Measurements from ENCODE around the gene KIAA2012.
"Not testable (repeated sequence)": the region's sequence is repeated elsewhere in the genome, so short reads cannot be mapped to it uniquely, and the experiment has no call there.

Gene KIAA2012

DNA sequence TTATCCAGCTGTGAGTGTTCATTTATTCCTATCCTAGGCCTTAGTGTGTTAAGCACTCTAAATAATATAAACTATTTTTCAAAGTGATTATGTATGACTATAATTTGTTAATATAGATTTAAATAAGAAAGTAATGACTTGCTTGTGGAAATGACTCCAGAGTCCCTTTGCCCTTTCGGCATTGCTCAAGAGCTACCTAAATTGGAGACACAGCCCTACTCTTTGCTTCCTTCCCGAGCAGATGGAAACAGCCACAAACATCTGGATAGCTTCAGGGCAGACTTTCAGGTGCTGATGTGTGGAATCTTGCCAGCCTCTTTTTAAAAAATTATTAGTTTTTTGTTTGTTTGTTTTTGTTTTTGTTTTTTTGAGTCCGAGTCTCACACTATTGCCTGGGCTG is 121.4 kb downstream of the KIAA2012 start:
- no peaks in the 10 kb centered on the region for H3K9me3 ChIP-seq (ENCODE audit: control insufficient read depth, low read length)
- H3K4me1 ChIP-seq (ENCODE audit: control insufficient read depth, insufficient read depth, low read length), result no peaks in the 10 kb centered on the region
- no peaks in the 10 kb centered on the region for H3K27me3 ChIP-seq (ENCODE audit: control insufficient read depth, insufficient read depth, low read length)
- H3K4me3 ChIP-seq (ENCODE audit: low read length), result no peak overlapping the region
- H3K36me3 ChIP-seq (ENCODE audit: control insufficient read depth, insufficient read depth, low read length), result no peaks in the 10 kb centered on the region
- H3K9ac ChIP-seq (ENCODE audit: low read length), result no peak overlapping the region

DNA sequence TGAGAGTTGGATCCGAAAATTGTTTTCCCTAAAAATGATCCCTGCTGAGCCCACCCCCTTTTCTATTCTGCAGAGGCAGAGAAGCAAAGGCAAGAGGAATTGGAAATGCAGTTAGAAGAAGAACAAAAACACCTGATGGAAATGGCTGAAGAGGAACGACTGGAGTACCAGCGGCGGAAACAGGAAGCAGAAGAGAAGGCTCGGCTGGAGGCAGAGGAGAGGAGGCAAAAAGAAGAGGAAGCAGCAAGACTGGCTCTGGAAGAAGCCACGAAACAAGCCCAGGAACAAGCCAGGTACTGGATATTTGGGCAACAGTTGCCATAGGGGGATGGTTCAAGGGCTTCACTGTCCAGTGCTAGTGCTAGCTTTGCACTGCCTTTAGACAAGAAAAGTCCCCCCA is 123.7 kb downstream of the KIAA2012 start:
- H3K27me3 ChIP-seq (ENCODE audit: control insufficient read depth, insufficient read depth, low read length), result no peaks in the 10 kb centered on the region
- H3K4me3 ChIP-seq (ENCODE audit: low read length), result no peak overlapping the region
- H3K9me3 ChIP-seq (ENCODE audit: control insufficient read depth, low read length), result no peaks in the 10 kb centered on the region
- no peaks in the 10 kb centered on the region for H3K36me3 ChIP-seq (ENCODE audit: control insufficient read depth, insufficient read depth, low read length)
- no peaks in the 10 kb centered on the region for H3K4me1 ChIP-seq (ENCODE audit: control insufficient read depth, insufficient read depth, low read length)
- H3K9ac ChIP-seq (ENCODE audit: low read length), result no peak overlapping the region

DNA sequence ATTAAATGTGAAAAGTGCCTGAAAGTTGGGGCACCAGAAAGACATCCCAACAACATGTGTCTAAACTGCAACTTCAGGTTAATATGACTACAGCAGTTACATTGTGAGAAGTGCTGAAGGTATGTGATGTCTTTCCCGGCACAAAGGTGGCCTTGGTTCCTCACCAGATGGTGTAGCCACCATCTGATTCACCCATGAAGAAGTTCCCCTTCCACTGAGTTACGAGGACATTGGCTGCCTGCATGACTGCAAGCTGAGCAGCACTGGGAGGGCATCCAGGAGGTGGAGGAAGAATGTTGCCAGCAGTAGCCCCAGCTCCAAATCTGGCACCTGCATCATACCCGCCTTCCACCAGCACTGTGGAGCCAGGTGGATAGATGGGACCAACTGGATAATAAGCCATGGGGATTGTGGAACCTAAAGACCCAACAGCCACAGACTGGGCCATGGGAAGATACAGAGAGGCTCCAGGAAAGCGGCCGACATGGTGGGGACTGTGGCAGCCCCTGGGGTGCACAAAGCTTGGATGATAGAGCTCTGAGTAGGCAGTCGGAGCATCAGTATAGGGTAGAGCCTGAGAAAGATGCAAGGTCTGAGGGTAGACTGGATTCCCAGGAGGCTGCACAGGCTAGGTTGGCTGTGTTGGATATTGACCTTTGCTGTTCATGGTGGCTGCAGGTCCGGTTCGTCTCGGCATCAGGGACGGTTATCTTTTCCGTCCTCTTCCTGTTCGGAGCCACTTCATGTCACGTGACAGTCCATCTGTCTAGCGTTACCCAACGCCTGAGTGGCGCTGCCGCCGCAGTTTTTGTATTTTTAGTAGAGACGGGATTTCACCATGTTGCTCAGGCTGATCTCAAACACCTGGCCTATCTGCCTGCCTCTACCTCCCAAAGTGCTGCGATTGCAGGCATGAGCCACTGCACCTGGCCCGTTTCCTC is 128.4 kb downstream of the KIAA2012 start:
- Histone ChIP-seq H3K4me3 (ENCODE audit: low read length) (no peak overlapping the region), H3K9ac (ENCODE audit: low read length) (no peak overlapping the region), H3K9me3 (ENCODE audit: control insufficient read depth, low read length) (no peaks in the 10 kb centered on the region), H3K36me3 (ENCODE audit: control insufficient read depth, insufficient read depth, low read length) (no peaks in the 10 kb centered on the region), H3K4me1 (ENCODE audit: control insufficient read depth, insufficient read depth, low read length) (no peaks in the 10 kb centered on the region), H3K27me3 (ENCODE audit: control insufficient read depth, insufficient read depth, low read length) (no peaks in the 10 kb centered on the region)

DNA sequence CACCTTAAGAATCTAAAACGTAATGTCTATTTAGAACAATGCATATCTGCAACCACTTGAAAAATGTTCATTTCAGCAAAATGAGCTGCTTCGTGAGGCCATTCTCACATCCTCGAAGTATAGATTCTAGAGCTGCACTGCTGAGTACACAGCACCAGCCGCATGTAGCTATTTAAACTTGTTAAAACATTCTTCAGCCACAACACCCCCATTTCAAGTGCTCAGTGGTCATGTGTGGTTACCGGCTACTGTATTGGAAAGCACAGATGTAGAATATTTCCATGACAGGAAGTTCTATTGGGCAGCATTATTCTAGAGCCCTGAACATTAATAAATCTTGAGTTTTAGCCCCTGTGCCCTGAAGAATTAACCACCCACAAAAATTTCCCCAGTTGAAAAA is 130.3 kb downstream of the KIAA2012 start:
- H3K9ac ChIP-seq (ENCODE audit: low read length), result no peak overlapping the region
- H3K36me3 ChIP-seq (ENCODE audit: control insufficient read depth, insufficient read depth, low read length), result no peaks in the 10 kb centered on the region
- no peaks in the 10 kb centered on the region for H3K4me1 ChIP-seq (ENCODE audit: control insufficient read depth, insufficient read depth, low read length)
- H3K4me3 ChIP-seq (ENCODE audit: low read length), result no peak overlapping the region
- no peaks in the 10 kb centered on the region for H3K9me3 ChIP-seq (ENCODE audit: control insufficient read depth, low read length)
- H3K27me3 ChIP-seq (ENCODE audit: control insufficient read depth, insufficient read depth, low read length), result no peaks in the 10 kb centered on the region

DNA sequence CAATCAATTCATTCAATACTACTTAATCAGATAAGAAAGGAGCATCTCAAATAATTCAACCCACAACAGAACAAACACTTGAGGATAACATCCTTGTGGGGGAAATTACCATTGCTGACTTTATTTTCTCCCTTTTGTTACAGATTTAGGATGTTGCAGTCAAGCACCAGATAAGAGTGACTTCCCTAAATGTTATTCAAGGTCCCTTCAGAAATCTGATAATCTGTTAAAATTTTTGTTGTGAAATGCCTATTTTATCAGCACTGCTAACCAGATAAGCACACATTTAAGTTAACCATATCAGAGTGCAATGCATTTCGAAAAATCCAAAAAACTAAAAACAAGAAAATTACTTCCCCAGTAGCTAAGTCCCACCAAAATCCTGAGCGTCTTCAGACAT is 131.8 kb downstream of the KIAA2012 start:
- Histone ChIP-seq H3K4me3 (ENCODE audit: low read length) (no peak overlapping the region), H3K9ac (ENCODE audit: low read length) (no peak overlapping the region), H3K4me1 (ENCODE audit: control insufficient read depth, insufficient read depth, low read length) (no peaks in the 10 kb centered on the region), H3K9me3 (ENCODE audit: control insufficient read depth, low read length) (no peaks in the 10 kb centered on the region), H3K36me3 (ENCODE audit: control insufficient read depth, insufficient read depth, low read length) (no peaks in the 10 kb centered on the region), H3K27me3 (ENCODE audit: control insufficient read depth, insufficient read depth, low read length) (no peaks in the 10 kb centered on the region)

DNA sequence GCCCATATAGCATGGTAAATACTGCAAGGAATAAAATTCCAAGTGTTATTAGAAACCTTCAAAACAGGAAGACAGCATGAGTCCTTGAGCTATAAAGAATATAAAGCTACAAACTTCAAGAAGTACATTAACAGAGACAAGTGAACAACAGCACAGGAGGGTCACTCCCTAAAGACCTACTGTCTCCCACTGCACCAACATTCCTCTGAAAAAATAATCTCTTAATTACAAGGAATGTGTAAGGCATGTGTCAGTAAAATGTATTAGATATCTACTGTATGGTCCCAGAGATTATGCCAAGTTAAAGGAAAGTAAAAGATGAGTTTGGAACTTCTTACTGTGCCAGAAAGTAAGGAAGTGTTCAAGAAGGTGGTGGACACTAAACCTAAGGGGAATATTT is 135.5 kb downstream of the KIAA2012 start:
- Histone ChIP-seq H3K27me3 (ENCODE audit: control insufficient read depth, insufficient read depth, low read length) (no peaks in the 10 kb centered on the region), H3K36me3 (ENCODE audit: control insufficient read depth, insufficient read depth, low read length) (no peaks in the 10 kb centered on the region), H3K4me3 (ENCODE audit: low read length) (no peak overlapping the region), H3K9ac (ENCODE audit: low read length) (no peak overlapping the region), H3K9me3 (ENCODE audit: control insufficient read depth, low read length) (no peaks in the 10 kb centered on the region), H3K4me1 (ENCODE audit: control insufficient read depth, insufficient read depth, low read length) (no peaks in the 10 kb centered on the region)

DNA sequence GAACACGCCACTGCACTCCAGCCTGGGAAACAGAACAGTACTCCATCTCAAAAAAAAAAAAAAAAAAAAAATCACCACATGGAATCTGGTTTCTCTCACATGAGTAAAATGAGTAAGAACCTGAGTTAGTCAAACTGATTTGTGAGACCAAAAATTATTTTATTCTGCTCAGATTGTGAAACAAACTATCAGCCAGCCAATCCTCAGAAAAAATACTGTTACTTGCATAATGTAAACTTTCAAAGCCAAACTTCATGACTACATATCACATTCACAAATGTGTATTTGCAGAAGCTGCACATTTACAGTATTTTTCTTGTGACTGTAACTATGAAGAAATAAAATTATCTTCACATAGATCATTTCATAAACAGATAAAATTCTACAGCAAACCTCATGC is 142.1 kb downstream of the KIAA2012 start:
- H3K4me1 ChIP-seq (ENCODE audit: control insufficient read depth, insufficient read depth, low read length), result no peaks in the 10 kb centered on the region
- H3K9ac ChIP-seq (ENCODE audit: low read length), result no peak overlapping the region
- H3K4me3 ChIP-seq (ENCODE audit: low read length), result no peak overlapping the region
- H3K36me3 ChIP-seq (ENCODE audit: control insufficient read depth, insufficient read depth, low read length), result no peaks in the 10 kb centered on the region
- H3K9me3 ChIP-seq (ENCODE audit: control insufficient read depth, low read length), result no peaks in the 10 kb centered on the region
- H3K27me3 ChIP-seq (ENCODE audit: control insufficient read depth, insufficient read depth, low read length), result no peaks in the 10 kb centered on the region

DNA sequence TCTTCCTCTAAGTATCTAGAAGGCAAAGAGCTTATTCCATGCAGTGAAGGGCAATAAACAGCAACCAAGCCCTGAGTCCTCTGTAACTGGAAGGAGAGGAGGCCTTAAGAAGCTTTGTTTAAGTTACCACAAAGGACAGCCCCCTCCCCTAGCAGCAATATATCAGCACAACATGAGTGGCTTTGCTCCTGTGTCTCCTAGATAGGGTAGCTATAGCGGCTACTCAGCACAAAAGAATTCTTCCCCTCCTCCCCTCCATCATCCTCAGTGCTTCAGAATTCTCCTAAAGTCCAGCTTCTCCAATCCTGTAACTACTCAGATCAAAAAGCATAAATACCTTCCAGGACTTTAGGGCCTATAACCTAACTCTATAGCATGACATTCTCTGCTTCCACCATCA is 148.8 kb downstream of the KIAA2012 start:
- H3K4me1 ChIP-seq (ENCODE audit: control insufficient read depth, insufficient read depth, low read length), result no peaks in the 10 kb centered on the region
- H3K9ac ChIP-seq (ENCODE audit: low read length), result no peak overlapping the region
- no peaks in the 10 kb centered on the region for H3K36me3 ChIP-seq (ENCODE audit: control insufficient read depth, insufficient read depth, low read length)
- no peak overlapping the region for H3K4me3 ChIP-seq (ENCODE audit: low read length)
- no peaks in the 10 kb centered on the region for H3K9me3 ChIP-seq (ENCODE audit: control insufficient read depth, low read length)
- no peaks in the 10 kb centered on the region for H3K27me3 ChIP-seq (ENCODE audit: control insufficient read depth, insufficient read depth, low read length)

DNA sequence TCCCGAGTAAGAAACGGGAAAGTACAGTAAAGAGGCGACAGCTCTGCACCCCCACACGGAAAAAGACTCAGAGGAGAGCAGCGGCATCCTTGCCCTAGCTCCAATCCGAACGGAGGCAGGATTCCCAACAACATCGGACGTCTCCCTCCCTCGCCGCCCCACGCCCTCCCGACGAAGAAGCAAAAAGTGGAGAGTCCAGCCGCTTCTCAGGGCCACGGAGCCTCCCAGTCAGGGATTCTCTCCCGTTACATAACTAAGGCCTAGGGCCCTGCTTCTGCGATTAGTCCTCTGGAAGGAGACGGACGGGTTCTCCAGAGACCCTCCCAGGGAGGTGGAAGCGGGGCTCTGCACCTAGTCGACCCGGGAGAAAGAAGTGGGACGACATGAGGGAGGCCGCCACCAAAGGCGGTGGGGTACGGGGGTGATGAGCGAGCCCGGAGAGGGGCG is 164.8 kb downstream of the KIAA2012 start:
- H3K4me1 ChIP-seq (ENCODE audit: control insufficient read depth, insufficient read depth, low read length), result peaks cover 5% of the 10 kb centered on the region
- H3K9me3 ChIP-seq (ENCODE audit: control insufficient read depth, low read length), result no peaks in the 10 kb centered on the region
- peak overlapping the region; percentile 76 for H3K9ac ChIP-seq (ENCODE audit: low read length)
- H3K27me3 ChIP-seq (ENCODE audit: control insufficient read depth, insufficient read depth, low read length), result no peaks in the 10 kb centered on the region
- H3K4me3 ChIP-seq (ENCODE audit: low read length), result peak overlapping the region; percentile 88
- no peaks in the 10 kb centered on the region for H3K36me3 ChIP-seq (ENCODE audit: control insufficient read depth, insufficient read depth, low read length)

DNA sequence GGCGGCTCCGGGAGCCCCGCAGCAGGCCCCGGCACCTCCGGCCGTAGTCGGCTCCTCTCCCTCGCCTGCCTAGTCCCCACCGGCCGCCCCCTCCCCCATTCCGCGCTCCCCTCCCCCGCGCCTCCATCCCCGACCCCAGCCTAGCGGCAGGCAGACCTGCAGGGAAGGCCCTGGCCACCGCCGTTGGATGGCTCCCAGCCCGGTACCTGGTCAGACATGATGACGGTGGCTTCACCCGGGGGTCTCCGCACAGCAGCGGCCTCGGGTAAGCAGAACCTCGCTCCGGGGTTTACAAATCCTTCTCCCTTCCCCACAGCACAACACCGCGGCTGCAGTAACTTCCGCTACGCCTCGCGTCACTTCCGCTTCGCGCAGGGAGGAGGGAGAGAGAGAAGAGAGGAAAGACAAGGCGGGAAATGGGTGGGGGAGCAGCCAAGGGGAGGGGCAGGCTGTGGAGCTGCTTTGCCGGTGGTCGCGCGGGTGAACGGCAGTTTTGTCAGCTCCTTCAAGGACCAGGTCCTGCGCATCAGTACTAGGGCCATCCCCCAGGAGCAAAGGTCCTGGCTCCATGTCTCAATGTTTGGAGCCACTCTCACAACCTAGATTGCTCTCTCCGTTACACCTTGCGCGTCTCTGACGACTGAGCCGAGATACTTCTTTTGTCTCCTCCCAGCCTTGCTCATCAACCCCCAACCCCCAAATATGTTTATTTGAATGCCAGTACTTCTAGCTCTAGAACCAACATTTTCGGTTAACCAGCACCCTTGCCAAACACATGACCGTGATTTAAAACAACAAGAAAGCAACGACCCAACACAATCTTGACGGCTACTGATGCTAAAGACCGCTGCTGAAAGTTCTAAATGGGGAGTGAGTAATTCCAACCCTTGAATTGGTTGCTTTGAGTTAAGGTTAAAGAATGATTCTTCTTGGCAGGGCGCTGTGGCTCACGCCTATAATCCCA is 165.5 kb downstream of the KIAA2012 start, which contains the start of gene SUMO1:
Gene SUMO1 (minus strand): TSS at position 364 of the 964 bp plus-strand sequence. CDS start 146 bp downstream, at position 218.
- H3K27me3 ChIP-seq (ENCODE audit: control insufficient read depth, insufficient read depth, low read length), result no peaks in the 10 kb centered on the region
- peak within 1 kb of the TSS; percentile 76 for H3K9ac ChIP-seq (ENCODE audit: low read length)
- no peaks in the 10 kb centered on the region for H3K36me3 ChIP-seq (ENCODE audit: control insufficient read depth, insufficient read depth, low read length)
- H3K9me3 ChIP-seq (ENCODE audit: control insufficient read depth, low read length), result no peaks in the 10 kb centered on the region
- H3K4me1 ChIP-seq (ENCODE audit: control insufficient read depth, insufficient read depth, low read length), result peaks cover 5% of the 10 kb centered on the region
- H3K4me3 ChIP-seq (ENCODE audit: low read length), result peak within 1 kb of the TSS; percentile 88

DNA sequence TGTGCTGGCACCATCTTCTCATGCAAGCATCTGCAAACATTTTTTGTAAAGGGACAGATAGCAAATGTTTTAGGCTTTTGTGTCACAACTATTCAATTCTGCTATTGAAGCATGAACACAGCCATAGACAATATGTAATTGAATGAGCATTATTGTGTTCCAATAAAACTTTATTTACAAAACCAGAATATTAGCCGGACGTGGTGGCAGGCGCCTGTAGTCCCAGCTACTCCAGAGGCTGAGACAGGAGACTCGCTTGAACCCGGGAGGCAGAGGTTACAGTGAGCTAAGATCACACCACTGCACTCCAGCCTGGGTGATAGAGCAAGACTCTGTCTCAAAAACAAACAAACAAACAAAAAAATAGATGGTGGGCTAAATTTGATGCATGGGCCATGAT is 174.7 kb downstream of the KIAA2012 start:
- H3K4me1 ChIP-seq (ENCODE audit: control insufficient read depth, insufficient read depth, low read length); H3K9ac ChIP-seq (ENCODE audit: low read length); H3K4me3 ChIP-seq (ENCODE audit: low read length); H3K27me3 ChIP-seq (ENCODE audit: control insufficient read depth, insufficient read depth, low read length); H3K36me3 ChIP-seq (ENCODE audit: control insufficient read depth, insufficient read depth, low read length); H3K9me3 ChIP-seq (ENCODE audit: control insufficient read depth, low read length): not testable (repeated sequence)
